Liver (tissue), 3 donors: ENCODE results near the gene SERPINA3.

Experiments
- ATF3 ChIP-seq: IDR thresholded peaks from 2 replicates; pipeline ENCODE4 v1.6.1; 2016; ENCODE audit warnings: antibody characterized with exemption
- CTCF ChIP-seq: fragments of 150-350 bp; IDR thresholded peaks from 2 replicates; pipeline ENCODE4 v1.5.1; 2017; ENCODE audit warnings: improper control_type of control experiment, low read depth, low read length; ENCODE audit not compliant: missing input control
- EGR1 ChIP-seq, 2 donors: IDR thresholded peaks; 2 replicates each; pipeline ENCODE4 v1.6.1; 2016 to 2018; ENCODE audit warnings: antibody characterized with exemption in 2 of 2, low read depth in 2 of 2
- GABPA ChIP-seq, 2 donors: IDR thresholded peaks in 1 of 2; conservative IDR thresholded peaks in 1 of 2; 2 replicates each; pipeline ENCODE4 v1.6.1; 2016; ENCODE audit warnings: antibody characterized with exemption in 2 of 2, mild to moderate bottlenecking in 1 of 2, moderate library complexity in 1 of 2
- HNF4G ChIP-seq: IDR thresholded peaks from 2 replicates; pipeline ENCODE4 v1.6.1; 2016; ENCODE audit warnings: antibody characterized with exemption
- JUND ChIP-seq, 2 donors: IDR thresholded peaks; 2 replicates each; pipeline ENCODE4 v1.6.1; 2016; ENCODE audit warnings: antibody characterized with exemption in 2 of 2
- RAD21 ChIP-seq, 2 donors: IDR thresholded peaks; 2 replicates each; pipeline ENCODE4 v1.6.1; 2016; ENCODE audit warnings: antibody characterized with exemption in 2 of 2, mild to moderate bottlenecking in 2 of 2
- REST ChIP-seq: IDR thresholded peaks from 2 replicates; pipeline ENCODE4 v1.6.1; 2016; ENCODE audit warnings: antibody characterized with exemption, mild to moderate bottlenecking
- SP1 ChIP-seq: IDR thresholded peaks from 2 replicates; pipeline ENCODE4 v1.6.1; 2018; ENCODE audit warnings: antibody characterized with exemption, mild to moderate bottlenecking
- TAF1 ChIP-seq: conservative IDR thresholded peaks from 2 replicates; pipeline ENCODE4 v1.6.1; 2016; ENCODE audit warnings: antibody characterized with exemption, mild to moderate bottlenecking
- ZBTB33 ChIP-seq: IDR thresholded peaks from 2 replicates; pipeline ENCODE4 v1.6.1; 2016; ENCODE audit warnings: antibody characterized with exemption
- donor health status: healthy.
- donor health status: healthy.

GRCh38 chr14:94582851-94583250, 29.3 kb upstream of the SERPINA3 start:
- no peak for TF ChIP-seq SP1
- no peak for TF ChIP-seq REST
- peak; percentile 1 for TF ChIP-seq CTCF
- TF ChIP-seq RAD21 (IDR thresholded peaks at IDR 0.05), result peak; percentile 18 to 46
- TF ChIP-seq JUND (IDR thresholded peaks at IDR 0.05), result peak in 1 of 2 donors; percentile 44
- no peak for TF ChIP-seq EGR1 (IDR thresholded peaks at IDR 0.05; ENCODE audit: low read depth in 2 of 2)
- no peak for TF ChIP-seq GABPA (IDR thresholded peaks at IDR 0.05 in 1 of 2, conservative IDR thresholded peaks at IDR 0.05 in 1 of 2)
- no peak for TF ChIP-seq HNF4G
- TF ChIP-seq ATF3, result peak; percentile 23
- TF ChIP-seq ZBTB33, result peak; percentile 21
- TF ChIP-seq TAF1, result no peak
